ENCODE results near the gene UTS2B. TPM values are rescaled to one million over a fixed set of nuclear protein-coding genes. Genes with fewer than 3 reads are reported as not detected.

Gene UTS2B
- total RNA-seq, 1 experiment from 2014 or later = not detected

GRCh38 chr3:191307341-191307740, 23.0 kb downstream of the UTS2B start:
- no peaks in the 10 kb centered on the region for H3K27me3 ChIP-seq (ENCODE audit: low read length)
- H3K9me3 ChIP-seq (ENCODE audit: low read length) = peaks cover 4% of the 10 kb centered on the region

DNA sequence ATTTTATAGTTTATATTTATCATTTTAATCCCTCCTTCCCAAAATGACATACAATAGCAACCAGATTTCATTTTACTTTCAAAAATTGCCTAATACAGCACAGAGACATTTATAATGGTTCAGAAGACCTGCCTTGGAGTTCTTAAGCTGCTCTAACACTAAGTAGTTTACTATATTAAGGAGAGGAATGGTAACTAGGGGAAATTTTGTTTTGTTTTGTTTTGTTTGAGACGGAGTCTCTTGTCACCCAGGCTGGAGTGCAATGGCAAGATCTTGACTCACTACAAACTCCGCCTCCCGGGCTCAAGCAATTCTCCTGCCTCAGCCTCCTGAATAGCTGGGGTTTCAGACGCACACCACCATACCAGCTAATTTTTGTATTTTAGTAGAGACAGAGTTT, 23.9 kb downstream of the UTS2B start:
- Histone ChIP-seq H3K4me2 (ENCODE audit: low read depth, low read length, poor library complexity, severe bottlenecking) (no peak overlapping the region), H3K36me3 (ENCODE audit: insufficient read depth, low read length) (no peaks in the 10 kb centered on the region), H3K9ac (ENCODE audit: low read length) (no peak overlapping the region), H3K27me3 (ENCODE audit: low read length) (no peaks in the 10 kb centered on the region), H4K20me1 (ENCODE audit: insufficient read depth, low read depth, low read length) (no peaks in the 10 kb centered on the region), H2AFZ (ENCODE audit: low read length) (no peak overlapping the region), H3K79me2 (ENCODE audit: low read length) (no peaks in the 10 kb centered on the region), H3K27ac (ENCODE audit: low read length) (no peak overlapping the region), H3K4me1 (ENCODE audit: low read length) (no peaks in the 10 kb centered on the region), H3K9me3 (ENCODE audit: low read length) (peaks cover 8% of the 10 kb centered on the region), H3K9me2 (replicated peaks; ENCODE audit: insufficient read depth, low read length) (no peaks in the 10 kb centered on the region), H3K4me3 (ENCODE audit: low read length) (no peak overlapping the region)
- DNase-seq = no peak

More at GRCh38 chr3:191307341-191307740, 23.0 kb downstream of the UTS2B start:
- Histone ChIP-seq H3K9ac (ENCODE audit: low read length) (no peak overlapping the region), H3K36me3 (ENCODE audit: insufficient read depth, low read length) (no peaks in the 10 kb centered on the region), H2AFZ (ENCODE audit: low read length) (no peak overlapping the region), H3K4me2 (ENCODE audit: low read depth, low read length, poor library complexity, severe bottlenecking) (no peak overlapping the region), H3K79me2 (ENCODE audit: low read length) (no peaks in the 10 kb centered on the region), H3K27ac (ENCODE audit: low read length) (no peak overlapping the region), H3K9me2 (replicated peaks; ENCODE audit: insufficient read depth, low read length) (no peaks in the 10 kb centered on the region), H3K4me1 (ENCODE audit: low read length) (no peaks in the 10 kb centered on the region), H3K4me3 (ENCODE audit: low read length) (no peak overlapping the region), H4K20me1 (ENCODE audit: insufficient read depth, low read depth, low read length) (no peaks in the 10 kb centered on the region)
- no peak for DNase-seq

DNA sequence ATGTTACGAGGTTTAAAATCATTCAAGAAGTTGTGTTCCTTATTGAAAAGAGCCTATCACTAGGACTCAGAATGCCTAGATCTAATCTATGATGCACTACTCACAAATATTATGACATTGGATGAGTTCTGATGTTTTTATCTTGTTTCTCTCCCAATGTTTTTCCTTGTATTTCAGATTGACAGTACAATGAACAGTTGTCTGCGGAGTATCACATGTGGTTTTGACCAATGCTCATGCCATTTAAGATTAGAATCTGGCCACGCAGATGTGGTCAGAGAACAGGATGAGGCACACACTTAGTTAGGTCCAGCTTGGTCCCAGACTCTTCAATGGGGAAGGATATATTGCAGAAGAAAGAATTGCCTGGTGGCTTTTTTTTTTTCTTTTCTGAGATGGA, 26.7 kb downstream of the UTS2B start:
- H3K9me2 ChIP-seq (replicated peaks; ENCODE audit: insufficient read depth, low read length) = no peaks in the 10 kb centered on the region
- H3K4me1 ChIP-seq (ENCODE audit: low read length) = no peaks in the 10 kb centered on the region
- no peaks in the 10 kb centered on the region for H3K27me3 ChIP-seq (ENCODE audit: low read length)
- no peak overlapping the region for H3K4me2 ChIP-seq (ENCODE audit: low read depth, low read length, poor library complexity, severe bottlenecking)
- no peak overlapping the region for H2AFZ ChIP-seq (ENCODE audit: low read length)
- DNase-seq = no peak
- no peak overlapping the region for H3K4me3 ChIP-seq (ENCODE audit: low read length)
- H4K20me1 ChIP-seq (ENCODE audit: insufficient read depth, low read depth, low read length) = no peaks in the 10 kb centered on the region
- no peaks in the 10 kb centered on the region for H3K36me3 ChIP-seq (ENCODE audit: insufficient read depth, low read length)
- peaks cover 16% of the 10 kb centered on the region for H3K9me3 ChIP-seq (ENCODE audit: low read length)
- no peak overlapping the region for H3K27ac ChIP-seq (ENCODE audit: low read length)
- no peaks in the 10 kb centered on the region for H3K79me2 ChIP-seq (ENCODE audit: low read length)
- no peak overlapping the region for H3K9ac ChIP-seq (ENCODE audit: low read length)

- Histone ChIP-seq H4K20me1 (ENCODE audit: insufficient read depth, low read depth, low read length) (no peaks in the 10 kb centered on the region), H3K9me3 (ENCODE audit: low read length) (peaks cover 16% of the 10 kb centered on the region), H3K4me2 (ENCODE audit: low read depth, low read length, poor library complexity, severe bottlenecking) (no peak overlapping the region), H2AFZ (ENCODE audit: low read length) (no peak overlapping the region), H3K9ac (ENCODE audit: low read length) (no peak overlapping the region), H3K4me3 (ENCODE audit: low read length) (no peak overlapping the region), H3K4me1 (ENCODE audit: low read length) (no peaks in the 10 kb centered on the region), H3K79me2 (ENCODE audit: low read length) (no peaks in the 10 kb centered on the region), H3K27ac (ENCODE audit: low read length) (no peak overlapping the region), H3K27me3 (ENCODE audit: low read length) (no peaks in the 10 kb centered on the region), H3K36me3 (ENCODE audit: insufficient read depth, low read length) (no peaks in the 10 kb centered on the region), H3K9me2 (replicated peaks; ENCODE audit: insufficient read depth, low read length) (no peaks in the 10 kb centered on the region)
- DNase-seq = no peak
Measured at GRCh38 chr3:191302451-191302850, 27.9 kb downstream of the UTS2B start.

DNA sequence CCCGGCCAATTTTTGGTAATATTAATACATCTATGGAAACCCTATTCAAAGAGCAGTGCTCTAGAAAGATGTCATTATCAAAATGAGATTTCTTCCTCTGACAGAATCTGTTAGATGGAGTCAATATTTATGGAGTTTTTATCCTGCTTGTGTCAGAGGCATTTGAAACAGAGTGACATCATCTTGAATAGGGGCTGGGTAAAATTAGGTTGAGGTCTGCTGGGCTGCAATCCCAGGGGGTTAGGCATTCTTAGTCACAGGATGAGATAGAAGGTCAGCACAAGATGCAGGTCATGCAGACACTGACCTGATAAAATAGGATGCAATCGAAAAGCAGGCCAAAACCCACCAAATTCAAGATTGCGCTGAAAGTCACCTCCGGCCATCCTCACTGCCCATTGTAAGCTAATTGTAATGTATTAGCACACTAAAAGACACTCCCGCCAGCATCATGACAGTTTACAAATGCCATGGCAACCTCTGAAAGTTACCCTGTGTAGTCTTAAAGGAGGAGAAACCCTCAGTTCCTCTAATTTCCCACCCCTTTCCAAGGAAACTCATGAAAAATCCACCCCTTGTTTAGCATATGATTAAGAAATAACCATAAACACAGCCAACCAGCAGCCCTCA, 28.4 kb downstream of the UTS2B start:
- H3K4me2 ChIP-seq (ENCODE audit: low read depth, low read length, poor library complexity, severe bottlenecking) = no peak overlapping the region
- H3K27ac ChIP-seq (ENCODE audit: low read length) = no peak overlapping the region
- no peaks in the 10 kb centered on the region for H3K9me2 ChIP-seq (replicated peaks; ENCODE audit: insufficient read depth, low read length)
- no peaks in the 10 kb centered on the region for H3K4me1 ChIP-seq (ENCODE audit: low read length)
- H3K9me3 ChIP-seq (ENCODE audit: low read length) = peaks cover 16% of the 10 kb centered on the region
- H4K20me1 ChIP-seq (ENCODE audit: insufficient read depth, low read depth, low read length) = no peaks in the 10 kb centered on the region
- no peaks in the 10 kb centered on the region for H3K79me2 ChIP-seq (ENCODE audit: low read length)
- no peaks in the 10 kb centered on the region for H3K27me3 ChIP-seq (ENCODE audit: low read length)
- H3K4me3 ChIP-seq (ENCODE audit: low read length) = no peak overlapping the region
- H3K9ac ChIP-seq (ENCODE audit: low read length) = no peak overlapping the region
- DNase-seq = no peak
- H3K36me3 ChIP-seq (ENCODE audit: insufficient read depth, low read length) = no peaks in the 10 kb centered on the region
- H2AFZ ChIP-seq (ENCODE audit: low read length) = no peak overlapping the region

DNA sequence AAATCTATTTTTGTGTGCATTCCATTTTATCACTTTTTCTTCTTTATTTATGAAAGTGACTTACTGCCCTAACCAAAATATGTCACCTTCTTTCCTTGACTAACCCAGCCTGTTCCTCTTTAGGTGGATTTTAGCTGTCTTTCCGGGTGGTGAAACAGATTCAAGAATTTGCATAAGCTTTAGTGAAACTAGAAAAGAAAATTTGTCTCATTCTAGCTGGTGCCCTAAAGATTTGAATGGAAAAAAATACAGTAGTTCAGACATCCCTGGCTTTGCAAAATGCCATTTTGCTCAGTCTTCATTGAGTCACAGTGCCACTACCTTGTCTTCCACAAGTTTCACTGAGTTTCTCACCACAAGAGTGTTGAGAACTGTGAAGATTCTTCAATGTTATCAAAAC, 29.3 kb downstream of the UTS2B start:
- Histone ChIP-seq H3K4me3 (ENCODE audit: low read length) (no peak overlapping the region), H4K20me1 (ENCODE audit: insufficient read depth, low read depth, low read length) (no peaks in the 10 kb centered on the region), H3K36me3 (ENCODE audit: insufficient read depth, low read length) (no peaks in the 10 kb centered on the region), H3K9ac (ENCODE audit: low read length) (no peak overlapping the region), H3K4me1 (ENCODE audit: low read length) (no peaks in the 10 kb centered on the region), H3K9me2 (replicated peaks; ENCODE audit: insufficient read depth, low read length) (no peaks in the 10 kb centered on the region), H3K27ac (ENCODE audit: low read length) (no peak overlapping the region), H3K79me2 (ENCODE audit: low read length) (no peaks in the 10 kb centered on the region), H3K4me2 (ENCODE audit: low read depth, low read length, poor library complexity, severe bottlenecking) (no peak overlapping the region), H3K9me3 (ENCODE audit: low read length) (peaks cover 21% of the 10 kb centered on the region), H2AFZ (ENCODE audit: low read length) (no peak overlapping the region), H3K27me3 (ENCODE audit: low read length) (no peaks in the 10 kb centered on the region)
- no peak for DNase-seq

DNA sequence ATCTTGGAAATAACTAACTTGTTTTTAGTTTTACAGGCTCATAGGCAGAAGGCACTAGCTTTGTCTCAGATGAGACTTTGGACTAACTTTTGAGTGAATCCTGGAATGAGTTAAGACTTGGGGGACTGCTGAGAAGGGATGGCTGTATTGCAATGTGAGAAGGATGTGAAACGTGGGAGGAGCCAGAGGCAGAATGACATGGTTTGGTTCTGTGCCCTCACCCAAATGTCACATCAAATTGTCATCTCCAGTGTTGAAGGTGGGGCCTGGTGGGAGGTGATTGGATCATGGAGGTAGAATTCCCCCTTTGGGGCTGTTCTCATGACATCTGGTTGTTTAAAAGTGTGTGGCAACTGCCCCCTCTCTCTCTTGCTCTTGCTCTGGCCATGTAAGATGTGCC, 29.9 kb downstream of the UTS2B start:
- Histone ChIP-seq H3K27ac (ENCODE audit: low read length) (no peak overlapping the region), H3K27me3 (ENCODE audit: low read length) (no peaks in the 10 kb centered on the region), H3K36me3 (ENCODE audit: insufficient read depth, low read length) (no peaks in the 10 kb centered on the region), H3K9me3 (ENCODE audit: low read length) (peaks cover 26% of the 10 kb centered on the region), H3K4me1 (ENCODE audit: low read length) (no peaks in the 10 kb centered on the region), H3K9me2 (replicated peaks; ENCODE audit: insufficient read depth, low read length) (no peaks in the 10 kb centered on the region), H3K9ac (ENCODE audit: low read length) (no peak overlapping the region), H2AFZ (ENCODE audit: low read length) (no peak overlapping the region), H3K4me3 (ENCODE audit: low read length) (no peak overlapping the region), H3K79me2 (ENCODE audit: low read length) (no peaks in the 10 kb centered on the region), H4K20me1 (ENCODE audit: insufficient read depth, low read depth, low read length) (no peaks in the 10 kb centered on the region), H3K4me2 (ENCODE audit: low read depth, low read length, poor library complexity, severe bottlenecking) (no peak overlapping the region)
- DNase-seq = no peak

DNA sequence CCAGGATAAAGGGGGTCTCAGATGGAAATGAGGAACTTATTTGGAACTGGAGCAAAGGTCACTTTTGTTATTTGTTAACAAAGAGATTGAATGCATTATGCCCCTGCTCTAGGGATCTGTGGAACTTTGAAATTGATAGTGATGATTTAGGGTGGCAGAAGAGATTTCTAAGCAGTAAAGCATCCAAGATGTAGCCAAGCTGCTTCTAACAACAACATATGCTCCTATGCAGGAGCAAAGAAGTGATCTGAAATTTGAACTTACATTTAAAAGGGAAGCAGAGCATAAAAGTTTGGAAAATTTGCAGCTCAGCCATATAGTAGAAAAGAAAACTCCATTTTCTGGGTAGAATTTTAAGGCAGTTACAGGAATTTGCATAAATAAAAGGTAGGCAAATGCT, 31.5 kb downstream of the UTS2B start:
- Histone ChIP-seq H3K4me3 (ENCODE audit: low read length) (no peak overlapping the region), H3K4me2 (ENCODE audit: low read depth, low read length, poor library complexity, severe bottlenecking) (no peak overlapping the region), H3K9me3 (ENCODE audit: low read length) (peaks cover 35% of the 10 kb centered on the region), H3K27me3 (ENCODE audit: low read length) (no peaks in the 10 kb centered on the region), H3K4me1 (ENCODE audit: low read length) (no peaks in the 10 kb centered on the region), H3K27ac (ENCODE audit: low read length) (no peak overlapping the region), H4K20me1 (ENCODE audit: insufficient read depth, low read depth, low read length) (no peaks in the 10 kb centered on the region), H3K9ac (ENCODE audit: low read length) (no peak overlapping the region), H3K79me2 (ENCODE audit: low read length) (no peaks in the 10 kb centered on the region), H2AFZ (ENCODE audit: low read length) (no peak overlapping the region), H3K36me3 (ENCODE audit: insufficient read depth, low read length) (no peaks in the 10 kb centered on the region), H3K9me2 (replicated peaks; ENCODE audit: insufficient read depth, low read length) (no peaks in the 10 kb centered on the region)
- DNase-seq = no peak
